Parathyroid adenoma (tissue), 2 donors: ENCODE results near the gene BMP10.

Source experiments
- H2AFZ ChIP-seq: fragments of 300-600 bp; sonication (generic); one replicate; pipeline ENCODE4 v1.7.0; 2017; ENCODE audit warnings: antibody characterized with exemption, mild to moderate bottlenecking
- H3K27ac ChIP-seq: fragments of 300-600 bp; sonication (generic); one replicate; pipeline ENCODE4 v1.7.0; 2017
- H3K27me3 ChIP-seq: fragments of 300-600 bp; sonication (generic); one replicate; pipeline ENCODE4 v1.7.0; 2017; ENCODE audit warnings: low read length; ENCODE audit not compliant: control insufficient read depth, insufficient read depth
- H3K36me3 ChIP-seq: fragments of 300-600 bp; sonication (generic); one replicate; pipeline ENCODE4 v1.7.0; 2017; ENCODE audit warnings: low read length; ENCODE audit not compliant: control insufficient read depth, insufficient read depth
- H3K4me1 ChIP-seq: fragments of 300-600 bp; sonication (generic); one replicate; pipeline ENCODE4 v1.7.0; 2017; ENCODE audit warnings: control low read depth
- H3K4me2 ChIP-seq: fragments of 300-600 bp; sonication (generic); one replicate; pipeline ENCODE4 v1.7.0; 2017; ENCODE audit warnings: low read length
- H3K4me3 ChIP-seq: fragments of 300-600 bp; sonication (generic); one replicate; pipeline ENCODE4 v1.7.0; 2017; ENCODE audit warnings: low read depth, low read length
- H3K79me2 ChIP-seq: fragments of 300-600 bp; sonication (generic); one replicate; pipeline ENCODE4 v1.7.0; 2017; ENCODE audit warnings: control low read depth
- H3K9ac ChIP-seq: fragments of 300-600 bp; sonication (generic); one replicate; pipeline ENCODE4 v1.7.0; 2017; ENCODE audit warnings: mild to moderate bottlenecking
- H3K9me3 ChIP-seq: fragments of 300-600 bp; sonication (generic); one replicate; pipeline ENCODE4 v1.7.0; 2017; ENCODE audit warnings: low read length; ENCODE audit not compliant: control insufficient read depth
- TF ChIP-seq, protein P1 (sequence below): fragments of 300-600 bp; sonication (generic); IDR thresholded peaks from one replicate; pipeline ENCODE4 v1.7.0; 2017; ENCODE audit warnings: antibody characterized with exemption, mild to moderate bottlenecking
- donor health status: primary hyperparathyroidism.

Gene BMP10

DNA sequence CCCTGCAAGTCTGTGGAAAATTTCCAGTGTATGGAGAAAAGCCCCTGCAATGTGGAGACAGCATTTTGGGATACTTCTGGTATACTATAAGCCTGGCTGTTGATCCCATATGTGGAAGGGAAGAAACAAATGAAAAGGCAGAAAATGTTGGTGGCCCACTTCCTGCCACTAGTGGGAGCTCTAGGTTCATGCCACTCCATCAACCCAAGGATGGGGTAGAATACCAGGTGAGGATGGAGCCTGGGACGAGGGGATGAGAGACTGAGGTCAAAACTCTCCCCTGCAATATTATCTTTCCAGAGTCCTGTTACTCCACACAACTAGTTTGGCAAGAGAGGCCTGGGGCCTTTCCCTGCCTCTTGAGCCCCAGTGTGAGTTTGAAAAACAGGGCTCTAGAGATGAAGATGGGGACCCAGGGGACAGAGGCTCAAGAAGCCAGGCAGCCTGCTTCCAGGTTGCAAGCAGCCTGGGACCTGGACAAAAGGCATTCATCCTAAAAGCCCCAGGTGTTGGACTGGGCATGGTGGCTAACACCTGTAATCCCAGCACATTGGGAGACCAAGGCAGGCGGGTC is 31.9 kb downstream of the BMP10 start:
- H3K9me3 ChIP-seq, result no peaks in the 10 kb centered on the region
- no peaks in the 10 kb centered on the region for H3K4me1 ChIP-seq
- H3K4me3 ChIP-seq, result no peak overlapping the region
- H3K27ac ChIP-seq, result no peak overlapping the region
- no peak overlapping the region for H3K9ac ChIP-seq
- TF ChIP-seq, protein P1, sequence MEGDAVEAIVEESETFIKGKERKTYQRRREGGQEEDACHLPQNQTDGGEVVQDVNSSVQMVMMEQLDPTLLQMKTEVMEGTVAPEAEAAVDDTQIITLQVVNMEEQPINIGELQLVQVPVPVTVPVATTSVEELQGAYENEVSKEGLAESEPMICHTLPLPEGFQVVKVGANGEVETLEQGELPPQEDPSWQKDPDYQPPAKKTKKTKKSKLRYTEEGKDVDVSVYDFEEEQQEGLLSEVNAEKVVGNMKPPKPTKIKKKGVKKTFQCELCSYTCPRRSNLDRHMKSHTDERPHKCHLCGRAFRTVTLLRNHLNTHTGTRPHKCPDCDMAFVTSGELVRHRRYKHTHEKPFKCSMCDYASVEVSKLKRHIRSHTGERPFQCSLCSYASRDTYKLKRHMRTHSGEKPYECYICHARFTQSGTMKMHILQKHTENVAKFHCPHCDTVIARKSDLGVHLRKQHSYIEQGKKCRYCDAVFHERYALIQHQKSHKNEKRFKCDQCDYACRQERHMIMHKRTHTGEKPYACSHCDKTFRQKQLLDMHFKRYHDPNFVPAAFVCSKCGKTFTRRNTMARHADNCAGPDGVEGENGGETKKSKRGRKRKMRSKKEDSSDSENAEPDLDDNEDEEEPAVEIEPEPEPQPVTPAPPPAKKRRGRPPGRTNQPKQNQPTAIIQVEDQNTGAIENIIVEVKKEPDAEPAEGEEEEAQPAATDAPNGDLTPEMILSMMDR, result no peak
- no peaks in the 10 kb centered on the region for H3K36me3 ChIP-seq
- H3K27me3 ChIP-seq, result no peaks in the 10 kb centered on the region
- H3K4me2 ChIP-seq, result no peak overlapping the region
- H3K79me2 ChIP-seq, result no peaks in the 10 kb centered on the region
- no peak overlapping the region for H2AFZ ChIP-seq

DNA sequence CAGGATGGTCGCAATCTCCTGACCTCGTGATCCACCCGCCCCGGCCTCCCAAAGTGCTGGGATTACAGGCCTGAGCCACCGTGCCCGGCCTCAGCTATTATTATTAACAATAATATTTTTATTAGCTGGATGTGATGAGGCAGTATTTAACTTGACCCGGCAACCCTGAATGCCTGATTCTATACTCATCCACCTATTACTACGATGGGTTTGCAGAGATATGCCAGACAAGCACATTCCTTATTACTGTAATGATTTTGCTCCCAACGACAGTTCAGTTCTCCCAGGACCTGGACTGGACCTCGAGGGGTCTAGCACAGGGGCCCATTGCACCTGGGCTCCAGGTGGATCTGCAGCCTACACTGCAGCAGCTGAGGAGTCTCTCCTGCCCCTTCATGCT is 32.6 kb downstream of the BMP10 start:
- Histone ChIP-seq H3K79me2 (no peaks in the 10 kb centered on the region), H3K36me3 (no peaks in the 10 kb centered on the region), H3K27me3 (no peaks in the 10 kb centered on the region), H3K9ac (no peak overlapping the region), H2AFZ (no peak overlapping the region), H3K9me3 (no peaks in the 10 kb centered on the region), H3K4me2 (no peak overlapping the region), H3K27ac (no peak overlapping the region), H3K4me1 (no peaks in the 10 kb centered on the region), H3K4me3 (no peak overlapping the region)
- TF ChIP-seq, protein P1, result no peak

DNA sequence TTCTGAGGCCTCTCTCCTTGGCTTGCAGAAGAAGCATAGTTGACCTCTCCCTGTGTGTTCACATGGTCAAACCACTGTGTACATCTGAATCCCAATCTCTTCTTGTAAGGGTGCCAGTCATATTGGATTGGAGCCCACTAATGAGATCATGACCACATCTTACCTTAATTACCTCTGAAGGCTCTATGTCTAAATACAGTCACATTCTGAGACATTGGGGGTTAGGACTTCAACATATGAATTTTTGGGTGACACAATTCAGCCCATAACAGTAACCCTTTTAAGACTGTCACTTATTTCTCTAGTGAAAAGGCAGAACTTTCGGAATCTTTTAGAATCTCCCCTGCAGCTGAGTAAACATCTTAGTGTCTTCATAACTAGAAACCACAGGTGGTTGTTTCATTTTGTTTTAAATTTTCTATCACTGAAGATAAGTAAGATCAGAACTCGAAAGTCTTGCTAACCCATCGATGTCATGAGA is 33.3 kb downstream of the BMP10 start:
- H3K4me3 ChIP-seq, result no peak overlapping the region

DNA sequence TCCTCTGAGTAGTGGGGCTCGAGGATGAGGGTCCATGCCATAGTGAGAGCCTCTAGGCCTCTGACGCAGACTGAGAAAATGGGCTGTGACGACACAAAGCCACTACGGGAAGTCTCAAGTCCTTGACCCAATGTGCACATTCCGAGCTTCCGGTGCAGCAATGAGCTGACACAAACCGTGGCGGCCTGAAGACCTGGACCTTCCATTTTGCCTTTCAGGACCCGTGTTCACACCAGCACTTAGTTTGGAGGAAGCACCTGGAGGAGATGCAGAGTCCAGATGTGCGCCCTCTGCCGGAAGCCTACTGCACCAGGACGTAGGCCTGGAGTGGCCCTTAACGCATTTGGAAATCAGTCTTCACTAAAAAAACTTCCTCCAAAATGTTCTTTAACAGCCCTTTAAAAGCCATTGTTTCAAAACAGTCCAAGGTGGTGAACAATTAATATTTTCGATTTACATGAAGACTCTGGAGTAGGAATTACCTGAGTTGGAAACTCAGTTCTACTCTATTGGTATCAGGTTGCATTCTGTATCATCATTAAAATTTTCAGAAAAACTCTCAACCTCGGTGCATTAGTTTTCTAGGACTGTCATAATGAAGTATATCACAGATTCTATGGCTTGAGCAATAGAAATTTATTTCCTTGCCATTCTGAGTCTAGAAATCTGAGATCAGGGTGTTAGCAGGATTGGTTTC is 33.9 kb downstream of the BMP10 start:
- TF ChIP-seq, protein P1, result no peak
- Histone ChIP-seq H3K4me3 (no peak overlapping the region), H3K36me3 (no peaks in the 10 kb centered on the region), H3K79me2 (no peaks in the 10 kb centered on the region), H2AFZ (no peak overlapping the region), H3K27me3 (no peaks in the 10 kb centered on the region), H3K27ac (no peak overlapping the region), H3K9ac (no peak overlapping the region), H3K9me3 (no peaks in the 10 kb centered on the region), H3K4me2 (no peak overlapping the region), H3K4me1 (no peaks in the 10 kb centered on the region)

More for the DNA sequence above, 33.3 kb downstream of the BMP10 start:
- Histone ChIP-seq H3K27ac (no peak overlapping the region), H3K4me2 (no peak overlapping the region), H3K36me3 (no peaks in the 10 kb centered on the region), H3K4me1 (no peaks in the 10 kb centered on the region), H3K9me3 (no peaks in the 10 kb centered on the region), H3K9ac (no peak overlapping the region), H2AFZ (no peak overlapping the region), H3K79me2 (no peaks in the 10 kb centered on the region), H3K27me3 (no peaks in the 10 kb centered on the region)
- TF ChIP-seq, protein P1, result no peak

DNA sequence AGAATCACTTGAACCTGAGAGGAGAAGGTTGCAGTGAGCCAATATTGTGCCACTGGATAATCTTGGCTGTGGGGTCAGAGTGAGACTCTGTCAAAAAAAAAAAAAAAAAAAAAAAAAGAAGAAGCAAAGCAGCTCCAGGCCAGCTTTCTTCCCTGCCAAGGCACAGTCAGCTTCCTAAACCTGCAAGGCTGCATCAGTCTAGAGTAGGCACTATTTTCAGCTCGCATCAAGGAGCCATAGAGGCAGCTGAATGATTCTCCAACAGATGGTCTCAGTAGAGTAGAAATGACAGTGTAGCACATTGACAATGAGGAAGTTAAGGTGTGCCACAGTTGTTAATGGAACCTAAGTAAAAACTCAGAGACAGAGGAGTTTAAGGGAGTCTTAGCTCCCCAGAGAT is 35.6 kb downstream of the BMP10 start:
- Histone ChIP-seq H3K9ac (no peak overlapping the region), H3K9me3 (no peaks in the 10 kb centered on the region), H3K4me2 (no peak overlapping the region), H3K27ac (no peak overlapping the region), H3K27me3 (no peaks in the 10 kb centered on the region), H3K4me1 (no peaks in the 10 kb centered on the region), H3K36me3 (no peaks in the 10 kb centered on the region), H3K79me2 (no peaks in the 10 kb centered on the region), H3K4me3 (no peak overlapping the region), H2AFZ (no peak overlapping the region)
- TF ChIP-seq, protein P1, result no peak
